Activated T-cell treated with anti-CD3 and anti-CD28 coated beads, Interleukin-2, amount 50 U/mL, for 48 hours (primary cell): Measurements from ENCODE around the gene RAB3C.

Experiments used
- DNase-seq, 2 experiments: peaks; one replicate each; pipeline ENCODE4 v3.0.0-alpha.2; 2020

The RAB3C gene

GRCh38 chr5:58606064-58606463 lies 23.2 kb downstream of the RAB3C start:
- no peak for DNase-seq

GRCh38 chr5:58615972-58616371 lies 33.1 kb downstream of the RAB3C start:
- no peak for DNase-seq

- no peak for DNase-seq
Measured at GRCh38 chr5:58617241-58617640, 34.4 kb downstream of the RAB3C start.

GRCh38 chr5:58620336-58620735 lies 37.5 kb downstream of the RAB3C start:
- no peak for DNase-seq

GRCh38 chr5:58622936-58623871 lies 40.3 kb downstream of the RAB3C start:
- DNase-seq: no peak

- no peak for DNase-seq
Measured at GRCh38 chr5:58628626-58629025, 45.8 kb downstream of the RAB3C start.

GRCh38 chr5:58629271-58630159 lies 46.6 kb downstream of the RAB3C start:
- no peak for DNase-seq

- no peak for DNase-seq
Measured at GRCh38 chr5:58631895-58632294, 49.0 kb downstream of the RAB3C start.

GRCh38 chr5:58635416-58635815 lies 52.5 kb downstream of the RAB3C start:
- no peak for DNase-seq

- no peak for DNase-seq
Measured at GRCh38 chr5:58640011-58640410, 57.1 kb downstream of the RAB3C start.

- DNase-seq: no peak
Measured at GRCh38 chr5:58641533-58641932, 58.7 kb downstream of the RAB3C start.

- no peak for DNase-seq
Measured at GRCh38 chr5:58648846-58649245, 66.0 kb downstream of the RAB3C start.

GRCh38 chr5:58649716-58650115 lies 66.8 kb downstream of the RAB3C start:
- no peak for DNase-seq

GRCh38 chr5:58653521-58653920 lies 70.6 kb downstream of the RAB3C start:
- no peak for DNase-seq

- no peak for DNase-seq
Measured at GRCh38 chr5:58666141-58666540, 83.3 kb downstream of the RAB3C start.

GRCh38 chr5:58666598-58667581 lies 84.0 kb downstream of the RAB3C start:
- DNase-seq: no peak

GRCh38 chr5:58670582-58670981 lies 87.7 kb downstream of the RAB3C start:
- no peak for DNase-seq

GRCh38 chr5:58671155-58671554 lies 88.3 kb downstream of the RAB3C start:
- DNase-seq: no peak

GRCh38 chr5:58672521-58672920 lies 89.6 kb downstream of the RAB3C start:
- DNase-seq: no peak

GRCh38 chr5:58674070-58674469 lies 91.2 kb downstream of the RAB3C start:
- no peak for DNase-seq

- no peak for DNase-seq
Measured at GRCh38 chr5:58674711-58675110, 91.8 kb downstream of the RAB3C start.

- DNase-seq: no peak
Measured at GRCh38 chr5:58675341-58675740, 92.5 kb downstream of the RAB3C start.

- DNase-seq: no peak
Measured at GRCh38 chr5:58677650-58678049, 94.8 kb downstream of the RAB3C start.
